Glomerular endothelial cell (primary cell): Measurements from ENCODE around the gene EIF4G3. TPM values are rescaled to one million over a fixed set of nuclear protein-coding genes. Genes with fewer than 3 reads are reported as not detected.
"Not testable (repeated sequence)": the region's sequence is repeated elsewhere in the genome, so short reads cannot be mapped to it uniquely, and the experiment has no call there.

Experiments
- DNase-seq: peaks from one replicate; pipeline ENCODE4 v3.0.0-alpha.2; 2011; ENCODE audit warnings: low read depth, low spot score; ENCODE audit errors: extremely low read depth
- total RNA-seq: library from RNA; depleted of rRNA; stranded (reverse); fragments of >200 nt; gene quantifications from 2 replicates; pipeline ENCODE4 v1.2.3, GENCODE V29; 2015

The EIF4G3 gene
- total RNA-seq, 1 donor from 2014 or later, result 62.9 TPM

DNA sequence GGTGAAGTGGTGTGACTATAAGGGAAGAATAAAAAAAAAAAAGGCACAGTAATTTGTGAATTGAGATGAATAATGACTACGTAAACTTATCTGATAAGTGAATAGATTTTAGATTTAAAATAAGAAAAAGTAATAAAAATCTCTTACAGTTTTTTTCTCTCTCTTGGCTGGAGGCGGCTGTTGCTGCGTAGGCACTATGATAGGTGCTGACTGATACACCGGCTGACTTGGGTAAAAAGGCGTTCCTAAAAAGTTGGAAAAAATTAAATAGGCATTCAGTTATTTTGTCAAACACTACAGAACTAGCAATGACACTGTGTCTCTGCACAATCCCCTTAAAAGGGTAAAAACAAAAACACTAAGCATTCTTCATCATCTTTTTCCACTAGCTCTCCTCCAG, 203.8 kb downstream of the EIF4G3 start:
- no peak for DNase-seq

GRCh38 chr1:20964540-20965484, 211.9 kb downstream of the EIF4G3 start:
- no peak for DNase-seq

DNA sequence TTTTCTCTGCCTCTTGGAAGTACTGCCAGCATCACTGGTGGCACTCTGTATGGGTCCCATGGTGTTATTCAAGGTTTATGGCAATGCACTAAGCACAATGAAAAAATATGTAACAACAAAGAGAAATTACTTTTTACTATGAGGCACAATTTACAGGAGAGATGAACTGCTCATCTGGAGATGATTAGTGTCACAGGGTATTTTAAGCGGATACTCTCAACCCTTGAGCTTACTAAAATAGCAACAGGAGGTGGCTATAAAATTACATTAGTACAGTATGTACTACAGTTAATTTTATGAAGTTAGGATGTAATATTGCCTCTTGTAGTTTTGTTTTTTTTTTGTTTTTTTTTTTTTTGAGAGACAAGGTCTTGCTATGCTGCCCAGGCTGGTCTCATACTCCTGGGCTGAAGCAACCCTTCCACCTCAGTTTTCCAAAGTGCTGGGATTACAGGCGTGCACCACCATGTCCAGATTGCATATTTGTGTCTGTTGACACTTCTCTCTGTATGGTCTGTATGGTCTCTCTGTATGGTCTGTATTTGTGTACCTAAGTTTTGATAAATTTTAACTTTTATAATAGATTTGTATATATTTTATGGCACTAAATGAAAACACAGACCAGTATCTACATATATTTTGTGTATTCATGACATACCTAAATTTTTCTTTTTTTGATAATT, 214.0 kb downstream of the EIF4G3 start:
- DNase-seq, result no peak

DNA sequence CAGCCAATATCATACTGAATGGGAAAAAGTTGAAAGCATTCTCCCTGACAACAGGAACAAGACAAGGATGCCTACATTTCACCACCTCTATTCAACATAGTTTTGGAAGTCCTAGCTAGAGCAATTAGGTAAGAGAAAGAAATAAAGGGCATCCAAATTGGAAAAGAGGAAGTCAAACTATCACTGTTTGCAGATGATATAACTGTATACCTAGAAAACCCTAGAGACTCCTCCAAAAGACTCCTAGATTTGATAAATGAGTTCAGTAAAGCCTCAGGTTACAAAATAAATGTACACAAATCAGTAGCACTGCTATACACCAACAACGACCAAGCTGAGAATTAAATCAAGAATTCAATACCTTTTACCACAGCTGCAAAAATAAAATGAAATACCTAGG, 218.3 kb downstream of the EIF4G3 start:
- no peak for DNase-seq

DNA sequence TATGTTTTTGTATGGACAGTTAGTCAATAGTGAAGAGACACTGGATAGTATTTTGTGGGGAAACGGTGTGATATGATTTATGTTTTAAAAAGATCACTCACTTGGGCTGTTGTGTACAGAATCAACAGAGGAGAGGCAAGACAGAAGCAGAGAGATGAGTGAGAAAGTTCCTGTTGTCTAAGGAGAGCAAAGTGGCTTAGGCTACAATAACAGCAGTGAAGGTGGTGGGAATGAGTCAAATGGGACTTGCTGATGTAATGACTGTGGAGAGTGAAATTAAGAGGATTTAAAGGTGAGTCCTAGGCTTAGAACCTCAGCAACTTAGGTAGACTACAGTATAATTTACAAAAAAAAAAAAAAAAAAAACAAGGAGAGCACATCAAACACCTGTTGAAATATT, 220.4 kb downstream of the EIF4G3 start:
- DNase-seq, result no peak

GRCh38 chr1:20950679-20951078, 226.0 kb downstream of the EIF4G3 start:
- no peak for DNase-seq

DNA sequence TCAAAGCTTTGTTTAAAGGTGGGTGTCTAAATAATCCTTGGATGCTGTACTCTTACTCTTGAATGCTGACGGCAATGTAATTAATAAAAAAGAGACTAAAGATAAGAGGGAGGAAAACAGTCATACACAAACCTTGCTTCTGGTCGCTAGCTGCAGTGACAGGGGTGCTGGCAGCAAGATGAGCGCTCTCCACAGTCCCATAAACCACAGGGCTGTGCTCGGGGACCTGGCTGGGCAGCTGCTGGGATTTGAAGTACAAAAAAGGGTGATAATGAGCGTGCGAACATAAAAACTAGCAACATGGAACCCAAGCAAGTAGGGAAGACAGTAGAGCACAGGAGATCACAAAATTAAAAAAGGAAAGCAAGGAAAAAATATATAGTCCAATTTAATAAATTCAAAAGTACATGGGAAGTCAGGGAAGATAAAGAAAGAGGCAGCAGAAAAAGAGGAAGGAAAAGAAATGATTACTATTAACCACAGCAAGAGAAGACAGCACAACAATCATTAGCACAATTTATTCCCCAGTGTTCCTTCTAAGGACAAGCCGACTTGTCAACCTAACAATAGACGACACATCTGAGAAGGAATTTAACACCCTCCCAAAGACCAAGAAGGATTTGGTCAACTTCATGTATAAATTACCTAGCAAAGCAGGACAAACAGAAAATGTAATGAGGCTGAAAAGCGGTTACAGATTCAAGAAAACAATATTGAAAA, 226.7 kb downstream of the EIF4G3 start:
- no peak for DNase-seq

- DNase-seq, result no peak
Measured at GRCh38 chr1:20948101-20948500, 228.6 kb downstream of the EIF4G3 start.

GRCh38 chr1:20947409-20947808, 229.3 kb downstream of the EIF4G3 start:
- no peak for DNase-seq

DNA sequence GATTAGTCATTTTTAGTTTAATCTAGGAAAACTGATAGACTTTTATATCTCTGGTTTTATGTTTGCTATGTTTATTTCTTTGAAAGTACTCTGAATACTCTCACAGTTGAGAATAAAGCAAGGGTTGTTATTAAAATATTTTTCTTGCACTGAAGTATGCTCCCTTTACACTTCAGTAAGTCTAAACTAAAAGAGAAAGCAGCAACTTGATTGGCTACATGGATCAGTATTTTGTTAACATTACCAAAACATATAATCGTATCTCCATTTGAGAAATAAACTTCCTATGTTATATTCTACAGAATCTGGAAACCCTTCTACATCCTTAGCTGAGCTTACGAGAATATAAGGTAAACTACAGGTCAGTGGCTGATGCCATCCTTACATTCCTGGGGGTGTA, 240.1 kb downstream of the EIF4G3 start:
- no peak for DNase-seq

DNA sequence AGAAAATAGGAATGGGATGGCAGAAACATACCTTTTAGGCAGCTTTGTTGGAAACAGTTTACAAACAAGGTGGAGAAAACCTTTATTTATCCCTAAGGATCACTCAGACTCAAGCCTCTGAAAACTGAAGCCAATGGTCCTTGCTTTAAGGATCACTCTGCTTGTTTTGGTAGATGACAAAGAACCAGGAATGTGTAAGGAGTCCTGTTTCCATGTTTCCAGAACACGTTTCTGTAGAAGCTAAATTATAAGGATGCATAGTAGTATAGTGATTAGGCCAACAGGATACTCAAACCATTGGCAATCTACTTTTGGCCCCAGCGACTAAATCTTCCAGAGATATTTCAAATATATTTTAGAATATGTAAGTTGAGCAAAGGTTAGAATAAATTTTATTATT, 240.5 kb downstream of the EIF4G3 start:
- no peak for DNase-seq

- DNase-seq, result no peak
Measured at GRCh38 chr1:20935717-20936116, 241.0 kb downstream of the EIF4G3 start.

- DNase-seq, result no peak
Measured at GRCh38 chr1:20932437-20932977, 244.2 kb downstream of the EIF4G3 start.

- DNase-seq, result no peak
Measured at GRCh38 chr1:20931930-20932436, 244.7 kb downstream of the EIF4G3 start.

GRCh38 chr1:20930427-20930826, 246.3 kb downstream of the EIF4G3 start:
- DNase-seq, result no peak

DNA sequence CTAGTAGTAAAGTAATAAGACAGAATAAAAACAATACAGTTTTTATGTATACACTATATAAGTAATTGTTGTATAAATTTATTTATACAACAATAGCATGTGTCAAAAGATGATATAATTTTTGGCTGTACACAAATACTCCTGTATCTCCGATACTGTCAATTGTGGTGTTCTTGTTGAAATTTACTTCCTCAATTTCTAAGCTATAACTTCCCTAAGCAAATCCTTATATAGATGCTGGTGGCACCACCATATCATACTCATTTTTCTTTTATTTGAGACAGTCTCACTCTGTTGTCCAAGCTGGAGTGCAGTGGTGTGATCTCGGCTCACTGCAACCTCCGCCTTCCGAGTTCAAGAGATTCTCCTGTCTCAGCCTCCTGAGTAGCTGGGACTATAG, 248.6 kb downstream of the EIF4G3 start:
- no peak for DNase-seq

DNA sequence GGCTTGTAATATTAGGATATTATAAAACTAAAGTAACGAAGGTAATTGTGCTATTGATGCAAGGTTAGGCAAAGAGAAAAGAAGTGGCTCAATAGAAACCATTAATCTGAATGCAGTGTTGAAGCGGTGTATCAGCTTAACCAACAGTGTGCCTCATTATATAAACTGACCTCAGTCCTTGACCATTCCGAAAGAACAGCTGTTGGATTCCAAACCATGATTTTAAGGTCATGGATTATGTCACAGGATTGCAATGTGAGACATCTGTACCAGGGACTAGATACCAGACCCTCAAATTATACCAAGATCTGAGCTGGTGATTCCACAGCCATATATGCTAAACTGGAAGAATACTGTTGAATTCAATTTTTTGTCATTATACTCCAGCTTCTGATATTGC, 255.4 kb downstream of the EIF4G3 start:
- no peak for DNase-seq

DNA sequence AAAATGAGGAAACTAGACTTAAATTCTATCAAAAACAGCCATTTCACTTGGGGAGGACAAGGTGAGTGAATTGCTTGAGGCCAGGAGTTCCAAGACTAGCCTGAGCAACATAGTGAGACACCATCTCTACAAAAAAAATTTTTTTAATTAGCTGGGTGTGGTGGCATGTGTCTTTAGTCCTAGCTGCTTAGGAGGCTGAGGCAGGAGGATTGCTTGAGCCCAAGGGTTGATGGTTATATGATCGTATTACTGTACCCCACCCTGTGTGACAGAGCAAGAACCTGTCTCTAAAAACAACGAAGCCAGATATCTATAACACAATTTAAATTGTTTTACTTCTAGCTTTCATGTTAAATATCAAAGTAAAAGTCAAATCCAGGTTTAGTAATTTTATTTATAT, 263.5 kb downstream of the EIF4G3 start:
- no peak for DNase-seq

DNA sequence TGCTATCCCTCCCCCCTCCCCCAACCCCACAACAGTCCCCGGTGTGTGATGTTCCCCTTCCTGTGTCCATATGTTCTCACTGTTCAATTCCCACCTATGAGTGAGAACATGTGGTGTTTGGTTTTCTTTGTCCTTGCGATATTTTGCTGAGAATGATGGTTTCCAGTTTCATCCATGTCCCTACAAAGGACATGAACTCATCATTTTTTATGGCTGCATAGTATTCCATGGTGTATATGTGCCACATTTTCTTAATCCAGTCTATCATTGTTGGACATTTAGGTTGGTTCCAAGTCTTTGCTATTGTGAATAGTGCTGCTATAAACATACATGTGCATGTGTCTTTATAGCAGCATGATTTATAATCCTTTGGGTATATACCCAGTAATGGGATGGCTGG, 269.2 kb downstream of the EIF4G3 start:
- not testable (repeated sequence) for DNase-seq

- no peak for DNase-seq
Measured at GRCh38 chr1:20903437-20903836, 273.3 kb downstream of the EIF4G3 start.

- no peak for DNase-seq
Measured at GRCh38 chr1:20900056-20900455, 276.6 kb downstream of the EIF4G3 start.
